K562 (cell line): Measurements from ENCODE around the gene BTBD17.

Experiments
- CBFA2T3 ChIP-seq: fragments of 450-650 bp; IDR thresholded peaks from 2 replicates; pipeline ENCODE4 v1.6.1; 2017
- FOXP1 ChIP-seq: sonication (generic); formaldehyde crosslinking; IDR thresholded peaks from 2 replicates; pipeline ENCODE4 v1.8.0; 2022; ENCODE audit warnings: mild to moderate bottlenecking, missing genetic modification reagents
- PHF8 ChIP-seq: fragments of 200-600 bp; sonication (generic); IDR thresholded peaks from 2 replicates; pipeline ENCODE4 v1.6.1; 2012; ENCODE audit warnings: mixed run types, mild to moderate bottlenecking, inconsistent platforms, low read length, moderate library complexity, borderline replicate concordance
- ZBTB43 ChIP-seq: sonication (generic); formaldehyde crosslinking; IDR thresholded peaks from 2 replicates; pipeline ENCODE4 v1.8.0; 2023; ENCODE audit warnings: mild to moderate bottlenecking, missing genetic modification reagents

GRCh38 chr17:74369665-74370490 is 8.2 kb upstream of the BTBD17 start:
- no peak for TF ChIP-seq PHF8
- TF ChIP-seq ZBTB43 (CRISPR knock-in tag) = no peak
- TF ChIP-seq CBFA2T3 = no peak
- TF ChIP-seq FOXP1 = no peak
